GM19463 (cell line): ENCODE measurements around the gene PPP2R1A.
"Not testable (repeated sequence)": the region's sequence is repeated elsewhere in the genome, so short reads cannot be mapped to it uniquely, and the experiment has no call there.

Experiments
- ATAC-seq: cut with Tn5 transposase; IDR thresholded peaks from one replicate; pipeline ENCODE4 v1.9.1; 2021; ENCODE audit warnings: mild to moderate bottlenecking, moderate library complexity; ENCODE audit not compliant: unreplicated experiment

The PPP2R1A gene

GRCh38 chr19:52237771-52238400, 48.0 kb downstream of the PPP2R1A start:
- no peak for ATAC-seq

GRCh38 chr19:52244021-52244420, 54.2 kb downstream of the PPP2R1A start:
- no peak for ATAC-seq

GRCh38 chr19:52248241-52248640, 58.4 kb downstream of the PPP2R1A start:
- ATAC-seq, result no peak

GRCh38 chr19:52258426-52258825, 68.6 kb downstream of the PPP2R1A start:
- no peak for ATAC-seq

GRCh38 chr19:52265556-52265955, 75.7 kb downstream of the PPP2R1A start:
- ATAC-seq, result not testable (repeated sequence)

GRCh38 chr19:52269338-52270261, 79.7 kb downstream of the PPP2R1A start, which contains the start of gene ZNF766:
TSS of gene ZNF766 (plus strand) at chr19:52269587. CDS start at chr19:52269614, 27 bp downstream.
- peak; percentile 93 for ATAC-seq

- no peak for ATAC-seq
Observed at GRCh38 chr19:52270266-52270885, 80.5 kb downstream of the PPP2R1A start.

GRCh38 chr19:52273301-52273700, 83.4 kb downstream of the PPP2R1A start:
- ATAC-seq, result no peak

GRCh38 chr19:52274191-52274590, 84.3 kb downstream of the PPP2R1A start:
- ATAC-seq, result no peak

GRCh38 chr19:52275988-52276387, 86.1 kb downstream of the PPP2R1A start:
- no peak for ATAC-seq

GRCh38 chr19:52277471-52277870, 87.6 kb downstream of the PPP2R1A start:
- ATAC-seq, result no peak
